ENCODE measurements around the gene ANKS3.

ANKS3 gene

DNA sequence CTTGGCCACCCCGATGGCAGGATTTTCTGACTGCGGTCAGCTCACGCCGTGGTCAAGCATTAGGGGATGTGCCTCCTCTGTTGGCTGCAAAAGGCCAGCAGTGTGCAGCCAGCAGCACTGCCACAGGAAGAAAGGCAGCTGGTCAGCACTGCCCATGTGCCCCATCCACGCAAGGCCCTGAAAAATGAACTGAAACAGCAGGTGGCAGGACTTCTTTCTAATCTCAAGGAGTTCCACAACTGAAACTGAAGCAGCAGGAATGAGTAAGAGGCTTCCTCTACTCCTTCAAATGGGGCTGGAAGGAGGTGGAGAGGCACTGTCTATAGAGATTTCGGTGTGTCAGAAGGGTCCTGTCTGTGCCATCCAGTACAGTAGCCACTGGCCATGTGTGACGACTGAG lies 29.7 kb upstream of the ANKS3 start:
- TF ChIP-seq, protein P1, sequence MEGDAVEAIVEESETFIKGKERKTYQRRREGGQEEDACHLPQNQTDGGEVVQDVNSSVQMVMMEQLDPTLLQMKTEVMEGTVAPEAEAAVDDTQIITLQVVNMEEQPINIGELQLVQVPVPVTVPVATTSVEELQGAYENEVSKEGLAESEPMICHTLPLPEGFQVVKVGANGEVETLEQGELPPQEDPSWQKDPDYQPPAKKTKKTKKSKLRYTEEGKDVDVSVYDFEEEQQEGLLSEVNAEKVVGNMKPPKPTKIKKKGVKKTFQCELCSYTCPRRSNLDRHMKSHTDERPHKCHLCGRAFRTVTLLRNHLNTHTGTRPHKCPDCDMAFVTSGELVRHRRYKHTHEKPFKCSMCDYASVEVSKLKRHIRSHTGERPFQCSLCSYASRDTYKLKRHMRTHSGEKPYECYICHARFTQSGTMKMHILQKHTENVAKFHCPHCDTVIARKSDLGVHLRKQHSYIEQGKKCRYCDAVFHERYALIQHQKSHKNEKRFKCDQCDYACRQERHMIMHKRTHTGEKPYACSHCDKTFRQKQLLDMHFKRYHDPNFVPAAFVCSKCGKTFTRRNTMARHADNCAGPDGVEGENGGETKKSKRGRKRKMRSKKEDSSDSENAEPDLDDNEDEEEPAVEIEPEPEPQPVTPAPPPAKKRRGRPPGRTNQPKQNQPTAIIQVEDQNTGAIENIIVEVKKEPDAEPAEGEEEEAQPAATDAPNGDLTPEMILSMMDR (IDR thresholded peaks at IDR 0.05) = no peak
- Histone ChIP-seq H3K4me3 (ENCODE audit: low read depth in 1 of 2, low read length in 1 of 2) (no peak overlapping the region), H3K27ac (no peak overlapping the region), H3K9me3 (no peaks in the 10 kb centered on the region), H3K27me3 (no peaks in the 10 kb centered on the region), H3K36me3 (peaks cover 38% of the 10 kb centered on the region), H3K4me1 (ENCODE audit: control insufficient read depth in 1 of 2, insufficient read depth in 1 of 2, low read depth in 1 of 2, low read length in 1 of 2) (peaks cover 27 to 28% of the 10 kb centered on the region in 2 experiments)

DNA sequence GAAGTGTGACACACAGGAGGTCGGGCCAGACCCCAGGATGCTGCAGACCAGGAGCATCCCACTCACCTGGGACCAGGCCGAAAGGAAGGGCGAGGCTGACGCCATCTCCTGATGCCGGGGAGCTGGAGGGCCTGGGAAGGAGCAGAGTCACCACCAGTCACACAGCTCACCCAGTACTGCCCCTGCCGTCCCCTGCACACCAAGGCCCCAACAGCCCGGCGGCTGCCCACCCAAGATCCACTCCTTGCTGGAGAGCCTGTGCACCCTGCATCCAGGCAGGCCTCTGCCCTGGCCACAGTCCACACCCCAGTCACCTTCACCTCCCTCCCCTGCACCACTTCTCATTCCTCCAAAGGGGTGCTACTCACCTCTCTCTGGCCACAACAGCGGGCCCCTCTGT lies 28.1 kb upstream of the ANKS3 start:
- Histone ChIP-seq H3K27me3 (no peaks in the 10 kb centered on the region), H3K36me3 (peaks cover 45% of the 10 kb centered on the region), H3K4me1 (ENCODE audit: control insufficient read depth in 1 of 2, insufficient read depth in 1 of 2, low read depth in 1 of 2, low read length in 1 of 2) (peaks cover 12 to 13% of the 10 kb centered on the region in 2 experiments), H3K27ac (no peak overlapping the region), H3K9me3 (no peaks in the 10 kb centered on the region), H3K4me3 (ENCODE audit: low read depth in 1 of 2, low read length in 1 of 2) (no peak overlapping the region)
- TF ChIP-seq, protein P1 (IDR thresholded peaks at IDR 0.05) = no peak

DNA sequence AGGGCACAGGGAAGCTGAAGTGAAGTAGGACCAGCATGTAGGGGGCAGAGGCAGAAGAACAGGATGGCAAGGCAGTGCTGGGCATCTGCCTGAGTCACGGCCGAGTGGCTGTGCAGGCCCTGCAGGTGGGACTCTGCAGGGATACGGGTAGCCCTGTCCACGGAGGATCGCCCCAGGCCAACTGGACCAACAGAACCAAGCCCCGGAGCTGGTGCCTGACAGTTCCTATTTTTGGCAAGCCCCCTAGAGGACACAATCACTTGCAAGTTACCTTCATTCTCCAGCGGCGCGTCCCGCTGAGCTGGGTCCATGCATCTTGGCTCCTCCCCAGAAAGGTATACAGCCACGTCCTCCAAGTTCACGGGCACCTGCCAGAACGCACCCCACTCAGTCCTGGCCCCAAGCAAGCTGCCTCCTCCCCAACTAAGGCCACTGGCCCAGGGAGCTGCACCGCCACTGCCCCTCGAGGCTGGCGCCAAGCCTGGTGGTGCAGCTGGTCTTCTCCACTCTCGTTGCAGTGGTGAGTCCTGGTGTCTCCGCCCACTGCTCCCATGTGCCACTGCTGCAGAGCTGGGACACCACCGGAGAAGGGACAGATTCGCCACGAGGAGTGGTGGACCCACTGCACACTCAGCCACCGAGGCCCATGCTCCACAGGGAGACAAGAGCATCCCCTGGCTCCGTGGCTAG lies 26.3 kb upstream of the ANKS3 start:
- no peaks in the 10 kb centered on the region for H3K27me3 ChIP-seq
- peaks cover 45% of the 10 kb centered on the region for H3K36me3 ChIP-seq
- H3K4me3 ChIP-seq (ENCODE audit: low read depth in 1 of 2, low read length in 1 of 2) = no peak overlapping the region
- TF ChIP-seq, protein P1 (IDR thresholded peaks at IDR 0.05) = no peak
- no peak overlapping the region for H3K27ac ChIP-seq
- no peaks in the 10 kb centered on the region for H3K4me1 ChIP-seq (ENCODE audit: control insufficient read depth in 1 of 2, insufficient read depth in 1 of 2, low read depth in 1 of 2, low read length in 1 of 2)
- H3K9me3 ChIP-seq = no peaks in the 10 kb centered on the region

DNA sequence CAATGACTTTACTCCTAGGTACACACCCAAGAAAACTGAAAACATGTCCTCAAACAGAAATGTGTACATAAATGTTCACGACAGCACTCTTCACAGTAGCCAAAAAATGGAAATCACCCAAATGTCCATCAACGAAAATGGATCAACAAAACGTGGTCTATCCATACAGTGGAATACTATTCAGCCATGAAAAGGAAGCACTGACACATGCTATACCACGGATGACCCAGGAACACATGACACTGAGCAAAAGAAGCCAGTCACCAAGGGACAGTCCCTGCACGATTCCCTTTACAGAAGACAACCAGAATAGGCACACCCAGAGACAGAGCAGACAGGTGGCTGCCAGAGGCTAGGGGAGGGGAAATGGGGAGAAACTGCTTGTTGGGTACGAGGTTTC lies 21.6 kb upstream of the ANKS3 start:
- Histone ChIP-seq H3K36me3 (peaks cover 59% of the 10 kb centered on the region), H3K27me3 (no peaks in the 10 kb centered on the region), H3K27ac (no peak overlapping the region), H3K4me1 (ENCODE audit: control insufficient read depth in 1 of 2, insufficient read depth in 1 of 2, low read depth in 1 of 2, low read length in 1 of 2) (no peaks in the 10 kb centered on the region), H3K9me3 (no peaks in the 10 kb centered on the region), H3K4me3 (ENCODE audit: low read depth in 1 of 2, low read length in 1 of 2) (no peak overlapping the region)
- TF ChIP-seq, protein P1 (IDR thresholded peaks at IDR 0.05) = no peak

DNA sequence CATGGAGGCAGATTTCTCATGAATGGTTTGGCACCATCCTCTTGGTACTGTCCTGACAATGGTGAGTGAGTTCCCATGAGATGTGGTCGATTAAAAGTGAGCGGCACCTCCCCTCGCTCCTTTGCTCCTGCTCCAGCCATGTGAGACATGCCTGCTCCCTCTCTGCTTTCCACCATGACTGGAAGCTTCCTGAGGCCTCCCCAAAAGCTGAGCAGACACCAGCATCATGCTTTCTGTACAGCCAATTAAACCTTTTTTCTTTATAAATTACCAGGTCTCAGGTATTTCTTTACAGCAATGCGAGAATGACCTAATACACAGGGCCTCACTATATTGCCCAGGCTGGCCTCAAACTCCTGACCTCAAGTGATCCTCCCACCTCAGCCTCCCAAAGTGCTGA lies 20.8 kb upstream of the ANKS3 start:
- Histone ChIP-seq H3K4me1 (ENCODE audit: control insufficient read depth in 1 of 2, insufficient read depth in 1 of 2, low read depth in 1 of 2, low read length in 1 of 2) (no peaks in the 10 kb centered on the region), H3K27ac (no peak overlapping the region), H3K9me3 (no peaks in the 10 kb centered on the region), H3K27me3 (no peaks in the 10 kb centered on the region), H3K4me3 (ENCODE audit: low read depth in 1 of 2, low read length in 1 of 2) (no peak overlapping the region), H3K36me3 (peaks cover 51% of the 10 kb centered on the region)
- TF ChIP-seq, protein P1 (IDR thresholded peaks at IDR 0.05) = no peak
